Measurements from ENCODE around the gene CIDEA.

The CIDEA gene

DNA sequence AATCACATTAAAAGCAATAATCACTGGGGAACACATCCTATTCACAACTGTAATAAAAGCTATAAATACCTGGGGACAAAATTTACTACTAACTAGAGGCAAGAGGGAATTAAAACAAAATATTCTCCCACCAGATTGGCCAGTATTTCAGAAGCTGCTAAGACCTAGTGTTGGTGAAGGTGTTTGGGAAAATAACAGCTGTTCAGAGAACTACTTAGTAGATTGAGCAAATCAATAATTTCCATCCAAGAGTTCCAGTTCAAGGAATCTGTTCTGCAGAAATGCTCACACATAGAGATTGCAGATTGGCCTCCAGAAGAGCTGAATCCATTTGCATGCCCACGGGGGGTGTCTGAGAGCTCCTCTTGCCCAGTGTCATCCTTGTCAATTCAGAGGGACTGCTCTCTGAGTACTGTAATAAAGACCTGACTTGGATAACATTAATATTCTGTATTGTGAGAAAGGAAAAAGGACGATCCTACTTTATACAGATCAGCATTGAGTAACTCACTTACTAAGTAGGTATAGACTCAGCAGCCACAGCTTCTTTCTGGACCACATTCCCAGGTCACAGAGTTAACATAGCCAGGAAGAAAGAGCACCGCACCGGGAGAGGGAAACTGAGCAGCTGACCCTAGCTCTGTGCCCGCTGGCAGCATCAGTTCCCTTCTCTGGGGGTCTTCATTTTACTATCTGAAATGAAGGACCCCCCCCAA is 59.5 kb downstream of the CIDEA start:
- peaks cover 12% of the 10 kb centered on the region for H3K27me3 Mint-ChIP-seq (ENCODE audit: low read depth, poor library complexity)
- H3K4me3 Mint-ChIP-seq, result no peak overlapping the region
- no peak overlapping the region for H3K27ac Mint-ChIP-seq

DNA sequence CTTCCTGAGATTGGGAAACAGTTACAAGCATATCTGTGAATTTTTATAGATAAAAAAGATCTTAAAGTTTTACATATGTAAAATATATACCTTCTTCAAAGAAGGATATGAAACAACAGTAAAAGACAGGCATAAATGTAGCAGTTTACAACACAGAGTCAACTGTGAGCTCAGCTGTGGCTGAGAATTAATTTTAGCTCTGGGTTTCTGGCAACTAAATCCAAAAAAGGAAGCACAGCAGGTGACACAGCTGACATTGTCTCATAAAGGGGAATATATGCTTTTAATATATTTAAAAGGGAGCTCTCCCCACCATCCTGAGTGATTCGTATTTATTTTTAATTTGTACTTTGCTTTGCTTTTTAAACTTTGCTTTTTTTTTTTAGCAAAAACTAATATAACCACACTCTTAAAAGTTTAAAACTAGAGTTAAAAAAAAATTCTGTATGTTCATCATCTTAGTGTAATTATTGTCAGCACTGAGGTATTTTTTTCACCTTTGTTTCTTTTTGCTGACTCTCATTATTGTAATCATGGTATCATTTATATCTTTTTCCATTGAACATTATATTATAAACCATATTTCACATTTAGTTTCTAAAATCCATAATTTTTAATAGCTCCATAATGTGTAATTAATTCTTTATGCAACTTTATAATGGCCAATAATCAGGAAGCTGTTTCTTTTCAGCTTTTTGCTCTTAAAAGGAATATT is 60.6 kb downstream of the CIDEA start:
- no peak overlapping the region for H3K27ac Mint-ChIP-seq
- H3K27me3 Mint-ChIP-seq (ENCODE audit: low read depth, poor library complexity), result peaks cover 3% of the 10 kb centered on the region
- H3K4me3 Mint-ChIP-seq, result no peak overlapping the region

More for the DNA sequence above, 59.5 kb downstream of the CIDEA start:
- no peak for DNase-seq
- Mint-ChIP-seq H3K9me3 (peaks cover 37% of the 10 kb centered on the region), H3K4me1 (peaks cover 7% of the 10 kb centered on the region), H3K36me3 (ENCODE audit: low read depth) (peaks cover 59% of the 10 kb centered on the region)
- TF ChIP-seq, protein P1, sequence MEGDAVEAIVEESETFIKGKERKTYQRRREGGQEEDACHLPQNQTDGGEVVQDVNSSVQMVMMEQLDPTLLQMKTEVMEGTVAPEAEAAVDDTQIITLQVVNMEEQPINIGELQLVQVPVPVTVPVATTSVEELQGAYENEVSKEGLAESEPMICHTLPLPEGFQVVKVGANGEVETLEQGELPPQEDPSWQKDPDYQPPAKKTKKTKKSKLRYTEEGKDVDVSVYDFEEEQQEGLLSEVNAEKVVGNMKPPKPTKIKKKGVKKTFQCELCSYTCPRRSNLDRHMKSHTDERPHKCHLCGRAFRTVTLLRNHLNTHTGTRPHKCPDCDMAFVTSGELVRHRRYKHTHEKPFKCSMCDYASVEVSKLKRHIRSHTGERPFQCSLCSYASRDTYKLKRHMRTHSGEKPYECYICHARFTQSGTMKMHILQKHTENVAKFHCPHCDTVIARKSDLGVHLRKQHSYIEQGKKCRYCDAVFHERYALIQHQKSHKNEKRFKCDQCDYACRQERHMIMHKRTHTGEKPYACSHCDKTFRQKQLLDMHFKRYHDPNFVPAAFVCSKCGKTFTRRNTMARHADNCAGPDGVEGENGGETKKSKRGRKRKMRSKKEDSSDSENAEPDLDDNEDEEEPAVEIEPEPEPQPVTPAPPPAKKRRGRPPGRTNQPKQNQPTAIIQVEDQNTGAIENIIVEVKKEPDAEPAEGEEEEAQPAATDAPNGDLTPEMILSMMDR (IDR thresholded peaks at IDR 0.05), result no peak

DNA sequence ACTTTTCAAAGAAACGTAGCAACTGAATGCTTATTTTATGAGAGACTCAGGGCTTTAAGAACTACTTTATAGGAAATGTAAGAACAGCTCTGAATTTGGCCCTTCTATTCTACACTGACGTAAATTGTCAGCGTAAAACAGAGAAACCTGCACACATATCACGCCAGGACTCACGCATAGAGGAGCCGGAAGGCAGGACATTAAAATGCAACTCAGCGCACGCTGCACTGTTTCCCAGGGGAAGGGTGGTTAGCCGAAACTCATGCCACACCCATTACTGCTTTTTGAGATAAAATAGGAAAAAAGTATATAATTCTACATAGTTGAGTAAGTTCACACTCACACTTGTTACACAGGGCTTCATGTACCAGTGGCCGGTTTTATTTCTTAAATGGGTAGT is 61.3 kb downstream of the CIDEA start:
- Mint-ChIP-seq H3K4me1 (peaks cover 2% of the 10 kb centered on the region), H3K4me3 (no peak overlapping the region), H3K27ac (no peak overlapping the region), H3K36me3 (ENCODE audit: low read depth) (peaks cover 52% of the 10 kb centered on the region), H3K27me3 (ENCODE audit: low read depth, poor library complexity) (no peaks in the 10 kb centered on the region), H3K9me3 (peaks cover 29% of the 10 kb centered on the region)
- TF ChIP-seq, protein P1 (IDR thresholded peaks at IDR 0.05), result no peak
- DNase-seq, result no peak

More for the DNA sequence above, 60.6 kb downstream of the CIDEA start:
- TF ChIP-seq, protein P1 (IDR thresholded peaks at IDR 0.05), result no peak
- Mint-ChIP-seq H3K36me3 (ENCODE audit: low read depth) (peaks cover 54% of the 10 kb centered on the region), H3K9me3 (peaks cover 33% of the 10 kb centered on the region), H3K4me1 (peaks cover 2% of the 10 kb centered on the region)
- no peak for DNase-seq

DNA sequence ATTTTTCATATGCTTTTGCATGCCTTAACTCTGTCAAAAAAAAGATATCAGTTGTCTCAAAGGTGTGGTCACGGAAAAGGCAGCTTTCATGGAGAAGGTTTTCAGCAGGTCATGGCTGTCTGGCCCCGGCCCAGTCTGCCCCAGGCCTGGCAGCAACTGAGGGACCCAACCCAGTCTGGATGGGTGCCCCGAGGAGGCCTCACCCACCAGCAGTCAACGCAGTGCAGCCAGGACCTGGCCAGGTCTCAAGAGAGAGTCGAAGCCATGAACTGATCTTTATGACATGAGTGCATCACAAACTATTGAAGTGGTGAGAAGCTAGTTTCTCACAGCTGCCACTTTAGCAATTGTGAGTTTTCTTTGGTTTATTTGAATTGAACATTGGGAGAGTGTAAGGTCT is 61.8 kb downstream of the CIDEA start:
- Mint-ChIP-seq H3K27me3 (ENCODE audit: low read depth, poor library complexity) (no peaks in the 10 kb centered on the region), H3K4me1 (peaks cover 6% of the 10 kb centered on the region), H3K9me3 (peaks cover 25% of the 10 kb centered on the region), H3K36me3 (ENCODE audit: low read depth) (peaks cover 52% of the 10 kb centered on the region), H3K27ac (no peak overlapping the region), H3K4me3 (no peak overlapping the region)
- DNase-seq, result no peak
- TF ChIP-seq, protein P1 (IDR thresholded peaks at IDR 0.05), result no peak

DNA sequence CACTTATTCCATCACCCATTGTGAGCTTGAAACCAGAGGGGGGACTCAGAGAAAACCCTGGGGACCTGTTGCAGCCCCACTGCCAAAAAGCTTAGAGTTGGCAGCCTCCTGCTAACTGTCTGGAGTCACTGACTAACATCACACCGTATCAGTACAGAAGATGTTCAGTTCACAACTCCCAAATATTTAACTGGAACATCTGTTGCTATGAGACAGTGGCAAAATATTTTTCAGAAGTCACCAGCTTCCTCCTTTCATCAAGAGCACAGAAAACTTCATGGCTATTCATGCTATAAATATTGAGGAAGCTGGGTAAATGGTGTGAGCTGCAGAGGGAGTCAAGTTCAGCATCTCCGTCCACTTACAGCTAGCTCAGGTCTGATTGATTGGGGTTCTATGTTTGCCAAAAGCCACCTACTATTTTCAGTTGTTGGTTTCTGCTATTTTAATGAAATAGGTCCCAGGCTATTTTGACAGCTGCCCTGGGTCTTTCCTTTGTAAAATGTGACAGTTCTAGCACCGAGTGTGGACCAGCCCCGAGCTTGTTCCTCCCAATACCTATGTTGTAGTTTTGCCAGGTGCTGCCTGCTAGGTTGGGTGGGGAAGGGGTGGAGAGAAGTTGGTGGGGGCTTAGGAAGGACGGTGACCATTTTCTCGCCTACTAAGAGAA is 63.6 kb downstream of the CIDEA start:
- no peak for DNase-seq
- TF ChIP-seq, protein P1 (IDR thresholded peaks at IDR 0.05), result no peak
- no peak overlapping the region for H3K4me3 Mint-ChIP-seq
- H3K9me3 Mint-ChIP-seq, result peaks cover 8% of the 10 kb centered on the region
- H3K4me1 Mint-ChIP-seq, result peaks cover 15% of the 10 kb centered on the region
- no peaks in the 10 kb centered on the region for H3K27me3 Mint-ChIP-seq (ENCODE audit: low read depth, poor library complexity)
- no peak overlapping the region for H3K27ac Mint-ChIP-seq
- peaks cover 47% of the 10 kb centered on the region for H3K36me3 Mint-ChIP-seq (ENCODE audit: low read depth)

Measured in nephron progenitor cell (in vitro differentiated cells).